GM13977 (cell line): ENCODE data around the gene SLC22A23.

Experiments
- DNase-seq: peaks from one replicate; pipeline ENCODE4 v3.0.0; 2012; ENCODE audit warnings: low spot score
- in situ Hi-C: fragments of 300-500 bp; cut with MboI; formaldehyde crosslinking; loops from one replicate; pipeline ENCODE4 v1.12.0; 2022; ENCODE audit warnings: low sequenced_read_pairs, low pct_unique_long_range_greater_than_20kb, mixed read lengths, inconsistent platforms; ENCODE audit not compliant: unreplicated experiment
- TF ChIP-seq, protein P1 (sequence below): IDR thresholded peaks from 2 replicates; pipeline ENCODE4 v1.5.1; 2012; ENCODE audit warnings: mild to moderate bottlenecking, control low read depth; ENCODE audit not compliant: insufficient read depth; ENCODE audit errors: extremely low read depth, missing control alignments

Gene SLC22A23

DNA sequence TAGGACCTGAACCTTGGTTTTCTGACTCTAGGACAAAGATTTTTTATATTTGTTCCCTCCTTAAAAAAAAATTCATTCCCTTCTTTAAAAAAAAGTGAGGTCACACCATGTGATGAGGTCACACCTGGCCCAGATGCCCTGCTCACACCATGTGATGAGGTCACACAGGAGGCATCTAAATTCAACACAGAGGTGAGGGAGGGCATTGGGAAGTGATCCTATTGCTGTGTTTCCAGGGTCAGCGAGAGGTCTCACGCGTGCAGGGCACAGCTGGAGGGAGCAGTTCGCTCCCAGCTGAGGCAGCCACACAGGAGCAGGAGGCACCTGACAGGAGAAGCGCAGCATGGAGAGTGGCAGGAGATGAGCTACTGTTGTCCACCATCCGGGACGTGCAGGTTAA lies 92.5 kb downstream of the SLC22A23 start:
- TF ChIP-seq, protein P1, sequence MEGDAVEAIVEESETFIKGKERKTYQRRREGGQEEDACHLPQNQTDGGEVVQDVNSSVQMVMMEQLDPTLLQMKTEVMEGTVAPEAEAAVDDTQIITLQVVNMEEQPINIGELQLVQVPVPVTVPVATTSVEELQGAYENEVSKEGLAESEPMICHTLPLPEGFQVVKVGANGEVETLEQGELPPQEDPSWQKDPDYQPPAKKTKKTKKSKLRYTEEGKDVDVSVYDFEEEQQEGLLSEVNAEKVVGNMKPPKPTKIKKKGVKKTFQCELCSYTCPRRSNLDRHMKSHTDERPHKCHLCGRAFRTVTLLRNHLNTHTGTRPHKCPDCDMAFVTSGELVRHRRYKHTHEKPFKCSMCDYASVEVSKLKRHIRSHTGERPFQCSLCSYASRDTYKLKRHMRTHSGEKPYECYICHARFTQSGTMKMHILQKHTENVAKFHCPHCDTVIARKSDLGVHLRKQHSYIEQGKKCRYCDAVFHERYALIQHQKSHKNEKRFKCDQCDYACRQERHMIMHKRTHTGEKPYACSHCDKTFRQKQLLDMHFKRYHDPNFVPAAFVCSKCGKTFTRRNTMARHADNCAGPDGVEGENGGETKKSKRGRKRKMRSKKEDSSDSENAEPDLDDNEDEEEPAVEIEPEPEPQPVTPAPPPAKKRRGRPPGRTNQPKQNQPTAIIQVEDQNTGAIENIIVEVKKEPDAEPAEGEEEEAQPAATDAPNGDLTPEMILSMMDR: no peak
- in situ Hi-C loops: no loop called here
- no peak for DNase-seq

DNA sequence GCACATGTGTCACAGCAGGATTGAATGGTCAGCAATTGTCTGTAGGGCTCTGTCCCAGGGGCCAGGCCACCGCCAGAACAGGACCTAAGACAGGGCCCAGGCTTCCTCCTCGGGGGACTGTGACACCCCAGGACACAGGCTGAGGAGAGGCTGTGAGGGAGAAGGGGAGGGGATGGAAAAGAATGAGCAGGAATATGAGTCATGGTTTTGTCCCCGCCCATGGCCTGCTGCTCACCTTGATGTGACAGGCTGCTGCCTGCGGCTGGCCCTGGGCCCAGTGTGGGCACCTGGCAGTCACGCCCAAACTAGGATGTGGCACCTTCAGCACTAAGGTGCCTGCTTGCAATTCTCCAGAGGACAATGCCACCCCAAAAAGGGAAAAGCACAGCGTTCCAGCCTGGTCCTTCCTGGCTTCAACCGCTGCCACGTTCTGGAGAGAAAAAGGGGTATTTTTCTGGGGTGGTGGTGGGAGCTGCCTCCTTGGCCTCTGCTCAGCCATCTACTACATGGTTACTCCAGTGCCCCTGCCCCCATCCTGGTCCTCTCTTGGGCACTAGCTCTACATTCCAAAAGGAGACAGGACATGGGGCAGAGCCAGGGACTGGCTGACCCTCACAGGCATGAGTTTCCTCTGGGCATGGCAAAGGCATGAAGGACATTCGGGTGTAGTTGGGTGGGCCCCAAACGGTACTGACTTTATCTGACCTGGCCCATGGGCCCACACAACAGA lies 93.4 kb downstream of the SLC22A23 start:
- in situ Hi-C loops: no loop called here
- TF ChIP-seq, protein P1: no peak
- no peak for DNase-seq

DNA sequence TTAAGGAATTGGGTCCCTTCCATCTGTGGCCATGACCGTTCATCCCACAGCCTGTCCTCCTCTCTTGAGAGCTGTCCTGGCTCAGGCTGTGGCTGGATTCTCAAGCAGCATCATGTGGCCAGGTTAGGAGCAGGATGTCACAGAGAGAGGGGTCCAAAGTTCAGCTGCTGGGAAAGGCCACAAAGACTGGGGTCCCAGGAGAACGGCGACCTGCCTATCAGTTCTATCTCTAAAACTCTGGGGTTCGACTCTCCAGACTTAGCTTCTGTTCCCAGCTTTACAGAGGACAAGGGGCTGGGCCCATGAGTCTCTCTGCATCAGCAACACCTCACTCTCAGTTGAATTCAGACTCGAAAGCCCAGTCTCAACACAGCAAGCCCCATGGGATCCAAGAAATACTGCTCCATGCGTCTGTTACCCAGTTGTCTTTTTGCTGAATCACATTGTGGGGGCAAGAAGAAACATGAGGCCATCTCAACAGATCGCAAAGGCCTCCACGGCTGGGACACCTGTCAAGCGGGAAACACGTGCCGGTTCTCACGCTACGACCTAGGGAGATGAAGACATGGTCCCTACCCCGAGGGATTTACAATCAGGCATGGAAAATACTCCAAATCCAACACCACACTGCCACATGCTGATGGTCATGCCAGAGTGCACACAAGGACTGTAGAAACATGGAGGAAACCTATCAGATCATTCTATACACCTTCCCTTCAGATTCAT lies 95.4 kb downstream of the SLC22A23 start:
- no peak for DNase-seq
- TF ChIP-seq, protein P1: no peak
- in situ Hi-C loops: no loop called here

GRCh38 chr6:3360727-3361045 lies 96.2 kb downstream of the SLC22A23 start:
- TF ChIP-seq, protein P1: no peak
- in situ Hi-C loops: no loop called here
- no peak for DNase-seq

DNA sequence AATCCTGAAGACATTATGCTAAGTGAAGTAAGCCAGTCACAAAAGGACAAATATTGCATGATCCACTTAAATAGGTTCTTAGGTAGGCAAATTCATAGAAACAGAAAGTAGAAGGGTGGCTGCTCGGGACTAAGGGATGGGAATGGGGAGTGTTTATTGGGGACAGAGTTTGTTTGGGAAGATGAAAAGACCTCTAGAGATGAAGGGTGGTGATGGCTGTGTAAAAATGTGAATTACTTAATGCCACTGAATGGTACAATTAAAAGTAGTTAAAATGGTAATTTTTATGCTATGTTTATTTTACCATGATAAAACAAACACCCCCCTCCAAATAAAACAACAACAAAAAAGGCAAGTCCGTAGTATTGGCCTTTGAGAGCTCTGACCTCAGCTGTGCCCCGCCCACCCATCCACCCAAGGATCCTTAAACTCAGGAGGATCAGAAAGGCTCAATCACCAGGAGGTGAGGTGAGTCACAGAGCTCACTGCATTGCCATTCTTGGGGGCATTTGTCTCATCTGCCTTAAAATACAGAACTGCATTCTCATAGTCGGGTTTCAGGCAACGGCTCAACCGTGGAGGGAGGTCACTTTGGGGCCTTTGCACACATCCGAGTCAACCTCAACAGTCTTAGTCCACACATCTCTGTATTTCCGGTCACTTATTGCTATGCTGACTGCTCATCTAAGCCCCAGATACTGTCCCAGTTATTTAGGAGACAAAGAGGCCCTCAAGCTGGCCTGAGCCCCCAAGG lies 96.7 kb downstream of the SLC22A23 start:
- no peak for DNase-seq
- in situ Hi-C loops: no loop called here
- TF ChIP-seq, protein P1: no peak

- TF ChIP-seq, protein P1: no peak
- no peak for DNase-seq
- in situ Hi-C loops: no loop called here
Measured at GRCh38 chr6:3359101-3359752, 97.6 kb downstream of the SLC22A23 start.
